Measurements from ENCODE around the gene VWC2L. TPM values are rescaled to one million over a fixed set of nuclear protein-coding genes. Genes with fewer than 3 reads are reported as not detected.

VWC2L gene
- total and polyA plus RNA-seq, 2 experiments from 2014 or later = not detected

- no peaks in the 10 kb centered on the region for H4K20me1 ChIP-seq (replicated peaks; ENCODE audit: insufficient read depth)
- Mint-ChIP-seq H3K4me1 (peaks cover 4% of the 10 kb centered on the region; the same call in 2 of the 3 replicates), H3K27me3 (ENCODE audit: insufficient read depth, low read depth, poor library complexity) (no peaks in the 10 kb centered on the region), H3K27ac (no peak overlapping the region), H3K9me3 (no peaks in the 10 kb centered on the region), H3K4me3 (no peak overlapping the region), H3K36me3 (ENCODE audit: low read depth) (no peaks in the 10 kb centered on the region)
- no peak overlapping the region for H3K27ac ChIP-seq (ENCODE audit: low read depth)
- ATAC-seq (no peak), DNase-seq (ENCODE audit: low spot score) (no peak)
- no peaks in the 10 kb centered on the region for H3K36me3 ChIP-seq (ENCODE audit: insufficient read depth)
- H3F3A ChIP-seq (replicated peaks; ENCODE audit: low read depth) = no peaks in the 10 kb centered on the region
- no peak overlapping the region for H2AFZ ChIP-seq
- TF ChIP-seq ETS1 (IDR thresholded peaks at IDR 0.05) (no peak), EZH2 (IDR thresholded peaks at IDR 0.05; ENCODE audit: low read depth, unreplicated experiment) (no peak), STAT1 (IDR thresholded peaks at IDR 0.05; ENCODE audit: unreplicated experiment) (no peak), ZNF114 (CRISPR knock-in tag; IDR thresholded peaks at IDR 0.05) (no peak), CREB1 (CRISPR knock-in tag; IDR thresholded peaks at IDR 0.05; ENCODE audit: low read depth) (no peak), CTCF (conservative IDR thresholded peaks at IDR 0.05; ENCODE audit: low read depth in 2 of 2) (no peak), EZH2phosphoT487 (IDR thresholded peaks at IDR 0.05; ENCODE audit: unreplicated experiment) (no peak), NANOG (IDR thresholded peaks at IDR 0.05; ENCODE audit: borderline replicate concordance) (no peak), JUNB (IDR thresholded peaks at IDR 0.05; ENCODE audit: unreplicated experiment) (no peak), ZNF462 (CRISPR knock-in tag; IDR thresholded peaks at IDR 0.05) (no peak), ZNF331 (CRISPR knock-in tag; IDR thresholded peaks at IDR 0.05; ENCODE audit: low read depth) (no peak)
- H3K27me3 ChIP-seq (ENCODE audit: insufficient read depth) = no peaks in the 10 kb centered on the region
- H3K4me3 ChIP-seq = no peak overlapping the region
- H3K9me2 ChIP-seq (ENCODE audit: insufficient read depth) = no peaks in the 10 kb centered on the region
- H3K79me2 ChIP-seq (replicated peaks; ENCODE audit: insufficient read depth) = no peaks in the 10 kb centered on the region
- H3K4me2 ChIP-seq = no peak overlapping the region
- peaks cover 5% of the 10 kb centered on the region; the same call in 1 of the 2 replicates for H3K4me1 ChIP-seq (ENCODE audit: insufficient read depth)
Observed at GRCh38 chr2:214536625-214537024, 125.8 kb downstream of the VWC2L start.

All from GM23338 (cell line).